Rectal smooth muscle tissue (tissue), 1 donor: ENCODE results near the gene ZNF541.

Experiments
- H3K27ac ChIP-seq: one replicate; pipeline ENCODE4 v1.7.0; 2013; ENCODE audit warnings: low read depth, low read length, inconsistent platforms
- H3K27me3 ChIP-seq: one replicate; pipeline ENCODE4 v1.7.0; 2013; ENCODE audit warnings: low read length; ENCODE audit not compliant: control insufficient read depth, insufficient read depth
- H3K36me3 ChIP-seq: one replicate; pipeline ENCODE4 v1.7.0; 2013; ENCODE audit warnings: low read length; ENCODE audit not compliant: control insufficient read depth, insufficient read depth
- H3K4me1 ChIP-seq: one replicate; pipeline ENCODE4 v1.7.0; 2013; ENCODE audit warnings: low read length; ENCODE audit not compliant: control insufficient read depth, insufficient read depth
- H3K4me3 ChIP-seq: one replicate; pipeline ENCODE4 v1.7.0; 2013; ENCODE audit warnings: low read length
- H3K9ac ChIP-seq: one replicate; pipeline ENCODE4 v1.7.0; 2013; ENCODE audit warnings: low read length

ZNF541 gene

GRCh38 chr19:47573071-47574026, at the start of gene ZNF541:
TSS of gene ZNF541 (minus strand) at chr19:47573148. CDS start at chr19:47555856, 17,292 bp downstream.
- H3K4me3 ChIP-seq: peak within 1 kb of the TSS; percentile 44
- no peaks in the 10 kb centered on the region for H3K27me3 ChIP-seq
- H3K9ac ChIP-seq: no peak within 1 kb of the TSS
- H3K36me3 ChIP-seq: no peaks in the 10 kb centered on the region
- H3K27ac ChIP-seq: no peak within 1 kb of the TSS
- no peaks in the 10 kb centered on the region for H3K4me1 ChIP-seq

- no peak overlapping the region for H3K9ac ChIP-seq
- no peaks in the 10 kb centered on the region for H3K27me3 ChIP-seq
- H3K36me3 ChIP-seq: no peaks in the 10 kb centered on the region
- no peak overlapping the region for H3K4me3 ChIP-seq
- H3K4me1 ChIP-seq: peaks cover 6% of the 10 kb centered on the region
- H3K27ac ChIP-seq: no peak overlapping the region
These were observed 46.8 kb upstream of the ZNF541 start for GRCh38 chr19:47619763-47620162.

- H3K36me3 ChIP-seq: no peaks in the 10 kb centered on the region
- H3K4me1 ChIP-seq: peaks cover 3% of the 10 kb centered on the region
- no peak overlapping the region for H3K4me3 ChIP-seq
- no peaks in the 10 kb centered on the region for H3K27me3 ChIP-seq
- H3K27ac ChIP-seq: peak overlapping the region; percentile 35
- H3K9ac ChIP-seq: no peak overlapping the region
These were observed 45.8 kb upstream of the ZNF541 start for GRCh38 chr19:47618771-47619170.

- H3K4me3 ChIP-seq: no peak overlapping the region
- peak overlapping the region; percentile 9 for H3K27ac ChIP-seq
- peaks cover 18% of the 10 kb centered on the region for H3K4me1 ChIP-seq
- no peaks in the 10 kb centered on the region for H3K27me3 ChIP-seq
- H3K36me3 ChIP-seq: no peaks in the 10 kb centered on the region
- H3K9ac ChIP-seq: no peak overlapping the region
These were observed 42.8 kb upstream of the ZNF541 start for GRCh38 chr19:47615714-47616113.

- H3K4me3 ChIP-seq: no peak overlapping the region
- no peak overlapping the region for H3K9ac ChIP-seq
- H3K36me3 ChIP-seq: no peaks in the 10 kb centered on the region
- H3K27me3 ChIP-seq: no peaks in the 10 kb centered on the region
- peaks cover 21% of the 10 kb centered on the region for H3K4me1 ChIP-seq
- H3K27ac ChIP-seq: no peak overlapping the region
These were observed 42.3 kb upstream of the ZNF541 start for GRCh38 chr19:47615230-47615629.

GRCh38 chr19:47614559-47614958, 41.6 kb upstream of the ZNF541 start:
- no peaks in the 10 kb centered on the region for H3K27me3 ChIP-seq
- H3K9ac ChIP-seq: no peak overlapping the region
- H3K27ac ChIP-seq: no peak overlapping the region
- H3K4me1 ChIP-seq: peaks cover 21% of the 10 kb centered on the region
- no peaks in the 10 kb centered on the region for H3K36me3 ChIP-seq
- H3K4me3 ChIP-seq: no peak overlapping the region

- no peak overlapping the region for H3K4me3 ChIP-seq
- H3K9ac ChIP-seq: no peak overlapping the region
- H3K27ac ChIP-seq: peak overlapping the region; percentile 17
- H3K36me3 ChIP-seq: no peaks in the 10 kb centered on the region
- peaks cover 21% of the 10 kb centered on the region for H3K4me1 ChIP-seq
- no peaks in the 10 kb centered on the region for H3K27me3 ChIP-seq
These were observed 41.0 kb upstream of the ZNF541 start for GRCh38 chr19:47614021-47614295.

GRCh38 chr19:47613165-47614020, 40.4 kb upstream of the ZNF541 start:
- Histone ChIP-seq H3K4me1 (peaks cover 17% of the 10 kb centered on the region), H3K27ac (peak overlapping the region; percentile 66), H3K36me3 (no peaks in the 10 kb centered on the region), H3K27me3 (no peaks in the 10 kb centered on the region), H3K9ac (no peak overlapping the region), H3K4me3 (no peak overlapping the region)

- Histone ChIP-seq H3K9ac (peak overlapping the region; percentile 16), H3K27me3 (no peaks in the 10 kb centered on the region), H3K4me3 (peak overlapping the region; percentile 75), H3K36me3 (no peaks in the 10 kb centered on the region), H3K4me1 (peaks cover 17% of the 10 kb centered on the region), H3K27ac (peak overlapping the region; percentile 95)
These were observed 38.0 kb upstream of the ZNF541 start for GRCh38 chr19:47610902-47611301.

GRCh38 chr19:47609906-47610894, 37.3 kb upstream of the ZNF541 start:
- H3K27ac ChIP-seq: peak overlapping the region; percentile 95
- peak overlapping the region; percentile 40 for H3K9ac ChIP-seq
- H3K27me3 ChIP-seq: no peaks in the 10 kb centered on the region
- H3K36me3 ChIP-seq: no peaks in the 10 kb centered on the region
- peaks cover 17% of the 10 kb centered on the region for H3K4me1 ChIP-seq
- H3K4me3 ChIP-seq: peak overlapping the region; percentile 75

GRCh38 chr19:47608969-47609905, 36.3 kb upstream of the ZNF541 start, which contains the start of gene BICRA:
TSS of gene BICRA (plus strand) at chr19:47609134. CDS start at chr19:47673575, 64,441 bp downstream.
- Histone ChIP-seq H3K27ac (peak within 1 kb of the TSS; percentile 100), H3K27me3 (no peaks in the 10 kb centered on the region), H3K36me3 (no peaks in the 10 kb centered on the region), H3K9ac (peak within 1 kb of the TSS; percentile 98), H3K4me3 (peak within 1 kb of the TSS; percentile 97), H3K4me1 (peaks cover 17% of the 10 kb centered on the region)
